ENCODE measurements around the gene RPL6. TPM values are rescaled to one million over a fixed set of nuclear protein-coding genes. Genes with fewer than 3 reads are reported as not detected.

RPL6 gene
- total and polyA plus RNA-seq, 9 of the 15 experiments (the other 6 are each of a cell fraction or from before 2014, with no cell fraction given), result 1,519 to 3,103 (median 2,396) TPM

- TF ChIP-seq ZKSCAN3 (CRISPR knock-in tag; IDR thresholded peaks at IDR 0.05), result no peak
- TF ChIP-seq TOE1 (IDR thresholded peaks at IDR 0.05; ENCODE audit: borderline replicate concordance), result peak; percentile 73
- TF ChIP-seq TOE1 (CRISPR knock-in tag; IDR thresholded peaks at IDR 0.05; ENCODE audit: borderline replicate concordance, low read depth), result no peak
- no peak for TF ChIP-seq DNMT1 (IDR thresholded peaks at IDR 0.05)
- peak; percentile 85 for TF ChIP-seq CREB3L1 (IDR thresholded peaks at IDR 0.05; ENCODE audit: borderline replicate concordance, low read depth)
- TF ChIP-seq SNRNP70 (optimal IDR thresholded peaks at IDR 0.05; ENCODE audit: low read depth, low read length), result peak; percentile 82
- no peak; the same call in 1 of the 2 replicates for TF ChIP-seq E2F1 (CRISPR knock-in tag; IDR thresholded peaks at IDR 0.05)
- TF ChIP-seq SOX6 (IDR thresholded peaks at IDR 0.05), result 0 out of 2 replicates have a peak, but pooled peaks have one; percentile 40
- TF ChIP-seq ZNF696 (CRISPR knock-in tag; conservative IDR thresholded peaks at IDR 0.05), result no peak
- TF ChIP-seq TAF9B (IDR thresholded peaks at IDR 0.05; ENCODE audit: partially characterized antibody), result peak; percentile 99
- no peak for TF ChIP-seq ZNF830 (CRISPR knock-in tag; IDR thresholded peaks at IDR 0.05)
- 0 out of 2 replicates have a peak, but pooled peaks have one; percentile 26 for TF ChIP-seq ZBTB33 (CRISPR knock-in tag; IDR thresholded peaks at IDR 0.05)
- no peak for TF ChIP-seq HEY1 (CRISPR knock-in tag; IDR thresholded peaks at IDR 0.05; ENCODE audit: borderline replicate concordance)
- TF ChIP-seq HMG20A (CRISPR knock-in tag; conservative IDR thresholded peaks at IDR 0.05), result no peak
- TF ChIP-seq SIN3A (IDR thresholded peaks at IDR 0.05; ENCODE audit: borderline replicate concordance in 2 of 2, control insufficient read depth in 1 of 2, low read depth in 2 of 2, low read length in 2 of 2), result peak in 1 of 2 experiments; percentile 83; a peak in 2 of 4 replicates
- no peak for TF ChIP-seq SIN3B (IDR thresholded peaks at IDR 0.05; ENCODE audit: low read depth)
- no peak for TF ChIP-seq RAD21 (CRISPR knock-in tag; conservative IDR thresholded peaks at IDR 0.05 in 1 of 2, IDR thresholded peaks at IDR 0.05 in 1 of 2)
- peak; percentile 7; the same call in 1 of the 2 replicates for TF ChIP-seq CREM (IDR thresholded peaks at IDR 0.05; ENCODE audit: low read depth)
- TF ChIP-seq ZNF644 (tag; IDR thresholded peaks at IDR 0.05; ENCODE audit: low read depth), result no peak; the same call in 1 of the 2 replicates
- TF ChIP-seq ZNF282 (CRISPR knock-in tag; IDR thresholded peaks at IDR 0.05), result no peak
- TF ChIP-seq KAT8 (IDR thresholded peaks at IDR 0.05; ENCODE audit: low read depth), result 0 out of 2 replicates have a peak, but pooled peaks have one; percentile 52
- TF ChIP-seq GABPB1 (CRISPR knock-in tag; IDR thresholded peaks at IDR 0.05), result peak; percentile 90
- peak; percentile 99 for TF ChIP-seq BRD4 (IDR thresholded peaks at IDR 0.05)
Measured at GRCh38 chr12:112409064-112409905, at the start of gene RPL6 (continued).

All from K562 (cell line).